Suprapubic skin (tissue), 3 donors: ENCODE data around the gene NDFIP1.

ENCODE experiments used
- POLR2A ChIP-seq, 2 donors: fragments of 450-650 bp; IDR thresholded peaks; one replicate each; pipeline ENCODE4 v1.6.1; 2017; ENCODE audit warnings: antibody characterized with exemption in 2 of 2, mild to moderate bottlenecking in 2 of 2, moderate library complexity in 2 of 2
- TF ChIP-seq, protein P1 (sequence below), 2 donors: fragments of 200-600 bp in 1 of 2; fragments of 450-650 bp in 1 of 2; sonication (generic) in 1 of 2; IDR thresholded peaks; one replicate each; pipeline ENCODE4 v1.5.1; 2016 to 2019; ENCODE audit warnings: antibody characterized with exemption in 2 of 2, mild to moderate bottlenecking in 1 of 2, moderate library complexity in 1 of 2

DNA sequence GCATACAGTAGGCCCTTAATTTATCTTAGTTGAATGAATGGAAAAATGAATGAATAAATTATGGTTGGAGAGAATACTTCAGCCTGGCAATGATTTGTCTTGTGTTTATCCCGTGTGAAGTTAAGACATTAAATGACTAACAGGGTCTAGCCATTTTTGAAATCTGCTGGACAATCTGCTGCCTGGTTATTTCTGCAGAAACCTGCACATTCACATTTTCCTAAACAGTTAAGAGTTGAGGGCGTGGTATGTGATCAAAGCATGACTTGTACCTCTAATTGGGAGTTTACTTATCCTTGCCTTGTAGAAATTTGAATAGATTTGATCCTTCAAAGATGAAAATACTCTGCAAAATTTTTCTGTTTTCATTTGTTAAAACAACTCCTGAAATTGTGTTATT, 34.6 kb upstream of the NDFIP1 start:
- TF ChIP-seq, protein P1, sequence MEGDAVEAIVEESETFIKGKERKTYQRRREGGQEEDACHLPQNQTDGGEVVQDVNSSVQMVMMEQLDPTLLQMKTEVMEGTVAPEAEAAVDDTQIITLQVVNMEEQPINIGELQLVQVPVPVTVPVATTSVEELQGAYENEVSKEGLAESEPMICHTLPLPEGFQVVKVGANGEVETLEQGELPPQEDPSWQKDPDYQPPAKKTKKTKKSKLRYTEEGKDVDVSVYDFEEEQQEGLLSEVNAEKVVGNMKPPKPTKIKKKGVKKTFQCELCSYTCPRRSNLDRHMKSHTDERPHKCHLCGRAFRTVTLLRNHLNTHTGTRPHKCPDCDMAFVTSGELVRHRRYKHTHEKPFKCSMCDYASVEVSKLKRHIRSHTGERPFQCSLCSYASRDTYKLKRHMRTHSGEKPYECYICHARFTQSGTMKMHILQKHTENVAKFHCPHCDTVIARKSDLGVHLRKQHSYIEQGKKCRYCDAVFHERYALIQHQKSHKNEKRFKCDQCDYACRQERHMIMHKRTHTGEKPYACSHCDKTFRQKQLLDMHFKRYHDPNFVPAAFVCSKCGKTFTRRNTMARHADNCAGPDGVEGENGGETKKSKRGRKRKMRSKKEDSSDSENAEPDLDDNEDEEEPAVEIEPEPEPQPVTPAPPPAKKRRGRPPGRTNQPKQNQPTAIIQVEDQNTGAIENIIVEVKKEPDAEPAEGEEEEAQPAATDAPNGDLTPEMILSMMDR (IDR thresholded peaks at IDR 0.05): no peak
- no peak for TF ChIP-seq POLR2A (IDR thresholded peaks at IDR 0.05)
